Hepatocyte (in vitro differentiated cells): ENCODE results near the gene TPSB2.
"Not testable (repeated sequence)": the region's sequence is repeated elsewhere in the genome, so short reads cannot be mapped to it uniquely, and the experiment has no call there.

Experiments
- EZH2 ChIP-seq: fragments of 200-600 bp; sonication (generic); IDR thresholded peaks from 2 replicates; pipeline ENCODE4 v1.6.1; 2016; ENCODE audit warnings: antibody characterized with exemption, mild to moderate bottlenecking, borderline replicate concordance
- EZH2phosphoT487 ChIP-seq: fragments of 200-600 bp; sonication (generic); IDR thresholded peaks from one replicate; pipeline ENCODE4 v1.6.1; 2018; ENCODE audit warnings: antibody characterized with exemption, mild to moderate bottlenecking, low read depth, moderate library complexity; ENCODE audit not compliant: unreplicated experiment, severe bottlenecking
- TF ChIP-seq, protein P1 (sequence below): fragments of 200-600 bp; sonication (generic); IDR thresholded peaks from 2 replicates; pipeline ENCODE4 v1.5.1; 2016; ENCODE audit warnings: antibody characterized with exemption, mild to moderate bottlenecking; ENCODE audit not compliant: poor library complexity

DNA sequence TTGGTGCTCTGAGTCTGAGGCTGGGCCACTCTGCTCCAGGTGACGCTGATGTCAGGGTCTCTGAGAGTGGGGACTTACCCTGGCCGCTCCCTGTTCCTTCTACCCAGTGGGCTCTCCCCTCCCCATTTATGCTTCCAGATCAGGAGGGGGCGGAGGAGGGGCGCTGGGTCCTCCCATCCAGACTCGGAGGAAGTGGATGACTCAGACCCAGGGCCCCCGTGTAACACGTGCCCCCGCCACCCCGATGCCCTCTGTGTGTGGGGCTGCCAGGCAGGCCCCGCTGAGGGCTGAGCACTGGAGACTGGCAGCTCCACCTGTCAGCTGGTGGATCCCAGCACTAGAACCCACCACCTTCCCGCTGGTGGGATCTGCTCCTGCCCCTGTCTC lies at the start of gene TPSB2:
- TF ChIP-seq, protein P1, sequence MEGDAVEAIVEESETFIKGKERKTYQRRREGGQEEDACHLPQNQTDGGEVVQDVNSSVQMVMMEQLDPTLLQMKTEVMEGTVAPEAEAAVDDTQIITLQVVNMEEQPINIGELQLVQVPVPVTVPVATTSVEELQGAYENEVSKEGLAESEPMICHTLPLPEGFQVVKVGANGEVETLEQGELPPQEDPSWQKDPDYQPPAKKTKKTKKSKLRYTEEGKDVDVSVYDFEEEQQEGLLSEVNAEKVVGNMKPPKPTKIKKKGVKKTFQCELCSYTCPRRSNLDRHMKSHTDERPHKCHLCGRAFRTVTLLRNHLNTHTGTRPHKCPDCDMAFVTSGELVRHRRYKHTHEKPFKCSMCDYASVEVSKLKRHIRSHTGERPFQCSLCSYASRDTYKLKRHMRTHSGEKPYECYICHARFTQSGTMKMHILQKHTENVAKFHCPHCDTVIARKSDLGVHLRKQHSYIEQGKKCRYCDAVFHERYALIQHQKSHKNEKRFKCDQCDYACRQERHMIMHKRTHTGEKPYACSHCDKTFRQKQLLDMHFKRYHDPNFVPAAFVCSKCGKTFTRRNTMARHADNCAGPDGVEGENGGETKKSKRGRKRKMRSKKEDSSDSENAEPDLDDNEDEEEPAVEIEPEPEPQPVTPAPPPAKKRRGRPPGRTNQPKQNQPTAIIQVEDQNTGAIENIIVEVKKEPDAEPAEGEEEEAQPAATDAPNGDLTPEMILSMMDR, result not testable (repeated sequence)
- not testable (repeated sequence) for TF ChIP-seq EZH2, EZH2phosphoT487
